ENCODE results near the gene OR51B2.
"Not testable (repeated sequence)": the region's sequence is repeated elsewhere in the genome, so short reads cannot be mapped to it uniquely, and the experiment has no call there.

The OR51B2 gene

GRCh38 chr11:5307256-5308019 lies 16.7 kb downstream of the OR51B2 start:
- DNase-seq: no peak

GRCh38 chr11:5304046-5304445 lies 20.1 kb downstream of the OR51B2 start:
- DNase-seq: no peak

GRCh38 chr11:5303626-5304025 lies 20.5 kb downstream of the OR51B2 start:
- DNase-seq: no peak

GRCh38 chr11:5301846-5302245 lies 22.3 kb downstream of the OR51B2 start, which contains the start of gene OR51B4:
TSS of gene OR51B4 (minus strand) at chr11:5301946. CDS start at chr11:5301946, 0 bp downstream.
- DNase-seq: no peak

- DNase-seq: no peak
Observed at GRCh38 chr11:5300251-5300650, 23.8 kb downstream of the OR51B2 start.

- DNase-seq: no peak
Observed at GRCh38 chr11:5298451-5298850, 25.6 kb downstream of the OR51B2 start.

- DNase-seq: no peak
Observed at GRCh38 chr11:5297721-5298323, 26.3 kb downstream of the OR51B2 start.

GRCh38 chr11:5294342-5294995 lies 29.6 kb downstream of the OR51B2 start:
- not testable (repeated sequence) for DNase-seq

GRCh38 chr11:5293028-5293427 lies 31.1 kb downstream of the OR51B2 start:
- no peak for DNase-seq

GRCh38 chr11:5291207-5291838 lies 32.8 kb downstream of the OR51B2 start:
- DNase-seq: no peak

GRCh38 chr11:5290106-5290505 lies 34.0 kb downstream of the OR51B2 start:
- DNase-seq: no peak

GRCh38 chr11:5289696-5290095 lies 34.4 kb downstream of the OR51B2 start:
- DNase-seq: no peak

- DNase-seq: no peak
Observed at GRCh38 chr11:5288906-5289550, 35.1 kb downstream of the OR51B2 start.

- no peak for DNase-seq
Observed at GRCh38 chr11:5288108-5288905, 35.8 kb downstream of the OR51B2 start.

GRCh38 chr11:5286901-5287300 lies 37.2 kb downstream of the OR51B2 start:
- DNase-seq: no peak

- no peak for DNase-seq
Observed at GRCh38 chr11:5286351-5286750, 37.7 kb downstream of the OR51B2 start.

GRCh38 chr11:5285703-5286340 lies 38.3 kb downstream of the OR51B2 start:
- no peak for DNase-seq

GRCh38 chr11:5284637-5285036 lies 39.5 kb downstream of the OR51B2 start:
- DNase-seq: no peak

GRCh38 chr11:5283882-5284281 lies 40.2 kb downstream of the OR51B2 start:
- no peak for DNase-seq

GRCh38 chr11:5283086-5283485 lies 41.0 kb downstream of the OR51B2 start:
- DNase-seq: no peak

GRCh38 chr11:5282628-5283027 lies 41.5 kb downstream of the OR51B2 start:
- DNase-seq: no peak

GRCh38 chr11:5281596-5281995 lies 42.5 kb downstream of the OR51B2 start:
- DNase-seq: no peak
